Fibroblast of skin of back (primary cell): ENCODE measurements around the gene RARB.

ENCODE experiments used
- DNase-seq: peaks from one replicate; pipeline ENCODE4 v3.0.0-alpha.2; 2013

RARB gene

DNA sequence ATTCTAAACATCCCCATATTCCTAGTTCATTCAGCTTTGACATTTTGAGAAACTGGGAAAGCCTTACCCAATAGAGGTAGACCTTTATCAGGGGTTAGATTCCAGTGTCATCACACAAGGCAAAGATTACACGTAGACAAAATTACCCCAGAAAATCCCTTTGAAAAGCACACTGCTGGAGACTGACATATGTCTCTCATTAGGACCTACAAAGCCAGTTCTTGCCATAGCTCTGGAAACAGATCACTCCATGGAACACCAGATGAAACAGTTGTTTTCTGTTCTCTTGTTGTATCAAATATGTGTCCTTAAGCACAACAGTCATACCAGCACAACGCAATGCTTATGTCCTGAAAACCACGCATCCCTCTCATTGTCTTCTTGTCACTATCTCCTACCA is 44.7 kb downstream of the RARB start:
- DNase-seq: no peak

DNA sequence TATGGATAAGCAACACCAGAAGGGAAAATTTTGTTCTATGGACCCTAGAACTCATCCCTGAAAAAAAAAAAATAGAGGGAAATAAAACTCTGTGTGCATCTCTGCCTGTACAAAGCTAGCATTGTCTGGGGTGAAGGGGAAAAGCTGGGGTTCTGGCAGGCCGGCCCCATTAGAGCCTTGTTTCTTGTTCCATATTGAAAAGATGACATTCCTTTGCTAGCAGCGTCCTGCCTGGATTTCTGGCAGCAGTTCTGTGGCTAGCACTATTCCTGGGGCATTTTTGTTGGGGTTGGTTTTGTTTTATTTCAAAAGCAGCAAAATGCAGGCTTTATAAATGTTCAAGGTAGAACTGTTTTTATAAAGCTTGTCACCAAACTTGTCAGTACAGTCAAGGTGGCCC is 45.2 kb downstream of the RARB start:
- no peak for DNase-seq

DNA sequence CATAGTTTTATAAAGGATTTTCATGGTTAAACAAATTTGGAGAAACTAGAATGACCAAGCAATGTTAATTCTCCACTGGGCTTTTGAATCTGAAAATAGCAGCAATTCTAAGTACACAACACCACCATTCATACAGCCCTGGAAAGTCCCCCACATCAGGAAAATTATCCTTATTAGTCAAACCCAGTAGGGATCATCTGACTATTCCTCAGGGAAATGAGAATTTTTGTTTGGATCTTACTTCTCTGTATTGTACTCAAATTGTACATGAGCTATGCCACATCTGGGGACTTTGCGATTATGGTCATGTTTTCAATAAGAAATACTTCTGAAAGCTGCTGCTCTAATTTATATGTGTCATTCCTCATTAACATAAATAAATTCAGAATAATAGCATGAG is 46.0 kb downstream of the RARB start:
- DNase-seq: peak; percentile 60

DNA sequence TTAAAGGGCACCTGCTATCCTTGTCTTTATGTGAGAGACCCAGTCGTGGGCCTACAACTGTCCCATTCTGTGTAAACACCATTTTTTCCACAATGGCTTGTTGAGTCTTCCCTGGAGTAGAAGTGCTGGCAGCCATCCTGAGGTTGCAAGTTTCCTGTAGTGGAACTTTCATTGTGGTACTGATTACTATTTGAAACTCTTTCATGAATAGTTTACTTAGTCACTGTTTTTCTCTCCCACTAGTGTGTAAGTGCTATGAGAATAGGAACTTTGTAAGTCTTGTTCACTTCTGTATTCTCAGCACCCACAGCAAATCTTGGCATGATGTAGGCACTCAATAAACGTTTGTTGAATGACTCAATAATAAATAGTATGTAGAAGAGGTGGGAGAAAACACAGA is 48.6 kb downstream of the RARB start:
- peak; percentile 48 for DNase-seq

DNA sequence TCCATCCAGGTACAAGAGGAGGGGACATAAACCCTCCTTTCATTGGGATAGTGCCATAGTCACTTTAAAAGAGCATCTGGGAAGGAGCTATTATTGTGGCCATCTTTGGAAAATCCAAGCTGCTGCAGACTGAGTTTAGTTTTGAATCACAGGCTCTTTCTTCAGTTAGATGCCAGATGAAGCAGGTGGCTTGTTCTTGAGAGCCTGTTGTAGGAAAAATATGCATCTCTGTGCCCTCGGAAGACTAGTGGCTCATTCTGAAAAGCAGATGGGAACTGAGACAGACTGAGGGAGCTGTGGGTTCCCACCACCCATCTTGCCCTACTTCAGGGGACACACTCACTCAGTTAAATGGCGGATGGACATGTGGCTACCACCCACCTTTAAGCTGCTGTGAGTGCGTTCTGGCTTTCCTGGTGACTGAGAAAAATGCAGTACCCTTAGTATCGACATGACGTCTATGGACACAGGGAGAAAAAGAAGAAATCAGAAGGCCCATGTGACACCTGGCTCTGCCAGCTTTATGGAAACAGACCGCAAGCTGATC is 50.2 kb downstream of the RARB start:
- no peak for DNase-seq

DNA sequence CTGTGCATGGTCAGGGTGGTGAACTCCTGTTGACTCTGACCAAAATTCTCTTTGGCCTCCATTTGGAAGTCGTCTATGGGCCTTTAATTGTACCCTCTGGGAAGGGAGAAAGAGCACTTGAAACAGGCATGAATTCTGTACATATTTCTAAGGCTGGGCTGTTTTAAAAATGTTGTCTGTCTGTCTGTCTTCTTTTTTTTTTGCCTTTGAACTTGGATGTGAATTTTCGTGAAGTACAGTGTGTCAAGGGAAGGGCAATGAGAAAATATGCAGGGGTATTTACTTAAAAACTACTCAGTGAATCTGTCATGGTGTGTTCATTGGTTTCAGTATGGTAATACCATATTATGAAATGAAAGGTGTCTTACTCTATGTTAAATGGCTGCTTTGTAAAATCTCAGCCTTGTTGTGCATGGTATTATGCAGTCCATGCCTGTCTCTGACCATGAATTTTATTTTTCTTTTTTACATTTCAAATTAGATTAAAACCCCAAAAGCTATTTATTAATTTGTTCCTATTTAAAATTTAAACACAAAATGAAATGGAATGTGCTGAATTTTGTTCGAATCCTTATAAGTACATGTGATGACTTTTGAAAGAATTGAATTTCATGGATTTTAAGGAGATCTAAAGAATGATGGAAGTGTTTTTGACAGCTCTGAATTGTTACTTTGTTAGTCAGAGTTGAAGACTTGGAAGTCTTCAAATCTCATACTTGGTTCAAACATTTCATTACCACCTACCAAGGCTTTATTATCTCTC is 51.1 kb downstream of the RARB start:
- no peak for DNase-seq

DNA sequence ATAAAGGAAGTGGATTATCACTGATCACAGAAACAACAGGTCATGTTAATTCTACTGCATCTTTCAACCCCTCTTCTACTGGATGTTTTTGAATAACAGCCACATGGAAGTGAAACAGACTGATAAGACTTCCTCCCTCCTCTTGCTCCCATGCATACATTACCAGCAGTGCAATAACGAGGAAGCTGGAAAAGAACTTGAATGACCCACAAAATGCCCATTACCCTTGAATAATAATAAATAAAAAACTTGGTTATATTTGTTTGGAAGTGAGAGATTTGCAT is 51.6 kb downstream of the RARB start:
- no peak for DNase-seq

DNA sequence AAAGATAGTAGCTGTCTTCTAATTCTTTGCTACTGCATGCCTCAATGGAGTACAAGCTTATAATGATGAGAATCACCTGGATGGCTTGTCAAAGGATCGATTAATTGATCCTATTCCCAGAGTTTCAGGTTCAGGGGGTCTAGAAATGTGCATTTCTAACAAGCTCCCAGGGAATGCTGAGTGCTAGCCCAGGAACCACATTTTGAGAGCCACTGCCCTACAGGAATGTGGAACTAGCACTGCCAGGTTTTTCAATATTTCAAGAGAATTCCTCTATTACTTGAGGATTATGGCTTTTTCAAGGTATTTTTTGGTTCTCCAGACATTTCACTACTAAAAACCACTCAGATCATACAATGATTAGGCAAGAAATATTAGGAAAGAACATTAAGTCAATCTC is 52.7 kb downstream of the RARB start:
- no peak for DNase-seq

DNA sequence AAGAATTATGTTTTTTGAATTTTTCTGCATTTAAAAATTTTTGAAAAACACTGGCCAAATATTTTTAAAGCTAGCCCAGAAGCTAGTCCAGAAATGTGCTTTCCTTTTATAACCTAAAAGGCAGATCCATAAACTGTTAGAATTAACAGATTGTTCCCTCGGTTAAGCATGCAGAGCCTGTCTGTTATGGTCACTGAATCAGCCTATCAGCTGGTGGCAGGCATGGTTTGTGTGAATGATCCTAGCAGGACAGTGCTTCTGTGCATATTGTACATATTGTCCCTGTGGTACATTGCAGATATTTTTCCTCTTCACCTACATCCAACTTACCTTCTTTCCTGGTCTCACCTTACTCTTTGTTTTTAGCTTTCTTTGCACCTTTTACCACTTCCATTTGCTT is 53.3 kb downstream of the RARB start:
- DNase-seq: no peak

DNA sequence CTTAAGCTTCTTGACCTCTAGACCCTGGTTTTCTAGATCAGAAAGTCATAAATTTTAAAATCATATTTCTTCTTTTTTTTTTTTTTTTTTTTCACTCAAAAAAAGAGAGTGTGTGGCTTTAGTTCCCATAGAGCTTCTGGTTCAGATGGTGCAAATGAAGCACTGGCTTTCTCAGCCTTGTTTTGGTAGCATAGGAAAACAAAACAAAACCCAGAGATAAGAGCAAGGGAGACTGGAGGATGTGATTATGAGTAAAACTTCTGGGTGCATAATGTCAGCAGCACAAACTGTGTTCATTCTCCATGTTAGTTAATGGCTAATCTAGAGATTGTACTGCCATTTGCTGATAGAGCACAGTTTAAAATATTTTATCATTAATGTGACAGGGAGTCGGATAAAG is 55.4 kb downstream of the RARB start:
- DNase-seq: peak; percentile 71

DNA sequence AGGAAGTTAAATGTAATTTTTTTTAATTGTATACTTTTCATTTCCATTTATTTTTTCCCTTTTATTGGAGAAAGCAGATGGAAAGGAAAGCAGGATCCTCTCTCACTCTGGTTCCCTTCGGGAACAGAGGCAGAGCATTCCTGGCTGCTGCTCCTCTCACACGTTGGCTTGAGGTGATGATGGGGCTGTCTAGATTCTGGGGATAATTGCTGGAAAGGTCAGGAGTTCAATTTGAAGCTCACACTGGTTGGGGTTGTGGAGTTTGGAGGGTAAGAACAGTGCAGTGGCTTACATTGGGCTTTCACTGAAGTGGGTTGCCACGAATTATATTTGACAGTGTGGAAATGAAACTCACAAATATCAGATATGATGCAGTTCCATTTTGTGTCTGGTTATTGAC is 57.6 kb downstream of the RARB start:
- DNase-seq: no peak

DNA sequence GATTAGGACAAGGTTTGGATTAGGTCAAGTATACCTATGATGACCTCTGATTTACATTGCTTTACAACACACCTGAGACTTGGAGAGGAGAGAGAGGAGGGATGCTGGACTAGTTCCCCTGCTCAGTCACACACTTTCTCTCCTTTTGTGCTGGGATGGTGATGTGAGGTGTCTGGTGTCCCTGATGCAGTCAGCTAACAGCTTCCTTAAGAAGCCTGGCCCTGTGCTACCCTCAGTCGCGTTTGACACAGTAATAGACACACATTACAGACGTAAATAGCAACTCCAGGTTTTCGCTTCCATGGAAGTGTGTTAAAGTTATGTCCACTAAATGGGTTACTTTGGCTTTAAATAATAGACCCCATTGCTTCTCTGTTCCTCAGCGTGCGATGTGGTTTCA is 58.9 kb downstream of the RARB start:
- DNase-seq: no peak

DNA sequence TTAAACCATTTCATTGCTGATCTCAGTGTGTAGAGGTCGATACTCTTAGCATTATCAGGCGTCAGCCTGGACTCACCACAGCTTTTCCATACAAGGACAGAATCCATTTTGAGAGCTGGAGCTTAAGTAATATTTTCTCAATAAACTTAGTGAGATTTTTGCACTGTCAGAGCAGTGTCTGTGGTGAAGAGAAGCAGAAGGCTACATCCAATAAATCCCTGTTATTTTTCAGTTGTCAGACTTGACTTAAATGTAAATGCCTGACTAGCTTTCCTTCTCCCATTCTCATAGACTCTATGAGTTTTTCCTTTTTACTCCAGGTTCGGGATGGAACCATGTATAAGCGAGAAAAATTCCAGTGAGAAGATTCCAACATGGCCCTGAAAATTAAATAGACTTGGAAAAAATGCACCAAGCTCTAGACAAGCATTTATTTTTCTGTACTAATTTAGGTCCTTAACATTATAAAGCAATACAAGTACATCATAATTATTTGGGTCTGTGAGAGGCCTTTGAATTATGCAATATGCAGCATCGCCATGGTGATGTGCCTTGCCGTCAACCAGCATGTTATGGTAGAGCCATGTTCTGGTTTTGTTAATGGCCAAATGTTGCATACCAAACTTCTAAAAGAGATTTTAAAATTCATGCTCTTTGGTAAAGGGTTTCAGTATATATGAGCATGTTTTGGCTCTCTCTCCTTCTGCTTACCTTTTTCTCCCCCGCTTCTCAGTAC is 62.0 kb downstream of the RARB start:
- DNase-seq: no peak

DNA sequence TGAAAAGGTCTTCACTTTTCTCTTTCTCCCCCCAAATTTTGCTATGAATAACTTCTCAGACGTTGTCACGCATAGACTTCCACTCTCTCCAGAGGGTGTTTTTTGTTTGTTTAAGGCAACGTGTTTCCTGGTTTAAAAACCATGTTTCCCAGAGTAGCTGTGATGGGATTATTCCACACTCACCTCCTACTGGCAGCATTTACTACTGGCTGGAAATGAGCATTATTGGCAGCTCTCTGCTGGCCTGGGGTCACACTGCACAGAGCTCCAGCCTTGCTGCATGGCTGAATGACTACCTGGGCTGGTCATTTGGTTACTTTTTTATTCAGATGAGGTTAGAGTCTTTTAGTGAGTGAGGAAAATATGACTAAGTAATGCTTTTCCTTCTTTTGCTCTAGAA is 65.2 kb downstream of the RARB start:
- DNase-seq: peak; percentile 86

DNA sequence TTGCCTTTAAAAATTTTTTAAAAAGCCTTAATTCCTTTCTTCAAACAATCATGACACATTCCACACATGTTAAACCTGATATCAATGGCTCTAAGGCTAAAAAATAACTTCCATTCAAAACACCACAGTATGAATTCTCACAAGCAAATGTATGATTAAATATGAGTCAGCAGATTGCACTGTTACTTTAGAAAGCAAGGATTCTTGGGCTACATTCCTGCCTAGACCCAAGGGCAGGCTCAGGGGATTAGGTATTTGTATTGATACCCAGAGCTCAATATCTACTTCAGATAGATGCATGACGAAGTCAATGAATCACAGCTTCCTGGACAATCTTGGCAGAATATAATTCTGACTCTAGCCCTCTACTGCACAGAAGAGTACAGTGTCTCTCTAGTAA is 65.7 kb downstream of the RARB start:
- DNase-seq: peak; percentile 99

DNA sequence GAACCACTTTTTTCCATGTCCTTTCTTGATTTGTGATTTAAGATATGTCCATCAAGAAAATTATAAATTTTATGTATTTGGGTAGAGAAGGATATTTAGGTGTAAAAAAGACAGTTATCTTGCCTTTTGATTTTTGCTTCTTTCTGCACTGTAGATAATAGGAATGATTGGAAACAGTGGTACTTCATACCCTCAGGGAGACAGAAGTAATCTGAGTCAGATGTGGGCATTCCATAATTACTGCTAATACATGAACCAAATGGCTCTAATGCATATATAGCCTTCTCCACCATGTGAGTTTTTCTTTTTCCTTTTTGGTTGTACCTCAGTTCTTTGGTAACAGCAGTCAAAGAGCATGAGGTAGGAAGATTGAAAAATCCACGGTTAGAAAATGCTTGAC is 67.2 kb downstream of the RARB start:
- DNase-seq: peak; percentile 47

DNA sequence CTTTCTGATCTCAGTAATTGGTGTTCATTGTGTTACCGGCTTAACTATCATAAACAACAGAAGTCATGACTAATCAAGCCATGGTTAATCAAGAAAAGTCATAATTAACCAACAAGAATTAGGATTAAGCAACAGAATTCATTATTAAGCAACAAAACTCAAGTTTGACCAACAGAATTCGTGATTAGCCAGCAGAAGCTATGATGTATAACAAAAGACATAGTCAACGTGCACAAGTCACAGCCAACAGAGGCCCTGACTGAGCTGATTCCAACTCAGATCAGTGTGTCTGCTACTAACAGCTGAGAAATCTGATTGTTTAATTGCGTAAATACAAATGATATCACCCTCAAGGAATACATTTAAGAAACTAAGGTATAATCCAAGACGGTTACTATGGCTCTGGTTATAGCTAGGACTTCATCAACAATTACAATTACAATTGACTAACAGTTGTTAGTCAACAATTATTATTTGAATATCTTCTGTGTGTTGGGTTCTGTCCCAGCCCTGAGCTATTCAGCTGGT is 67.7 kb downstream of the RARB start:
- no peak for DNase-seq

DNA sequence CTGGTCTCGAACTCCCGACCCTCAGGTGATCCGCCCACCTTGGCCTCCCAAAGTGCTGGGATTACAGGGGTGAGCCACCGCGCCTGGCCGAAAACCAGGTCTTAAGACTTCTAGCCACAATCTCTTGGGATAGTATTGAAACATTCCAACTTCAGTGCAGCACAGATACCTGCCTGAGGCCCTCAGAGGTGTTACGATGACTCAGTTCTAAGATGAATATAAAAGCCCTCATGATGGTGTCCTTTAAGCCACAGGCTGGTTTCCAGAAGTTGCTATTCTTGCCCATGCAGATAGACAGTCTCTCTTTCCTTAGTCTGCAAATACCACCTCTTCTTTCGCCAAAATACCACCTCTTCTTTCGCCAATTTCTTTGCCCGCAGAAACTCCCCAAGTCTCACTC is 69.0 kb downstream of the RARB start:
- DNase-seq: no peak

DNA sequence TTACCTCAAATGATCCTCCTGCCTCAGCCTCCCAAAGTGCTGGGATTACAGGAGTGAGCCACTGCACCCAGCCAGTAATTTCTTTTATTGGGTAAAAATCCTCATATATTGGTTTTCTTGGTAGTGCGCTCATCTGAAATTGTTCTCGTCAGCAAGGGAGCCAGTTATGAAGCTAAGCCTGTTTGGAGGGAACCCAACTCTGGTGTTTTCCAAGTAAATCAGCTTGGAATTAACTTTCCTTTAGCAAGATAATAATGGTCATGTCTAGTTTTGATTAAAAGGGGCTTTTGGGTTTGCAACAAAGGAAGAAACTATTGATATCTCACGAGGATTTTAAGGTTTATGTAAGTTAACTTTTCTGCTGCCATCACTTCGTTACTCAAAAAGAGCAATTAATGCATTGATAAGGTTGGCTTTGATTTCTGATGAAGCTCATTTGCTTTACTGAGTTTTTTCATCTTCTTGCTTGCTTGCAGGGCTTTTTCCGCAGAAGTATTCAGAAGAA is 72.7 kb downstream of the RARB start:
- DNase-seq: no peak

DNA sequence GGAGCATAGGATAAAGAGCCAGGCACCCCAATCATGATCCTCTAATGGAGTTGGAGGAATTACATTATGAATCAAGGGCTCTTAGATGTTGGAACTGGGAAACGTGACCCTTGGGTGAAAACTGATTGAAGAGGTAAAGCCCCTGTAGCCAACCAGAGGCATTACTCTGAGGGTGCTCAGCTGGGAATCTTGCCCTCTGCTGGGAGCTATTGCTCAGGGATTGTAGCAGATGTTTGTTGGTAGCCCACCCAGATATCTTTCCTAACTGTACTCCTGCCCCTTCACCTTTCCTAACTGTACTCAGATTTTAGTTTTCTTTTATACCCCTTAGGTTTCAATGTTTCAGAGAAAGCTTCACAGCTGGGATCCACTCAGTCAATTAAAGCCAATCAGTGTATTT is 74.2 kb downstream of the RARB start:
- no peak for DNase-seq

DNA sequence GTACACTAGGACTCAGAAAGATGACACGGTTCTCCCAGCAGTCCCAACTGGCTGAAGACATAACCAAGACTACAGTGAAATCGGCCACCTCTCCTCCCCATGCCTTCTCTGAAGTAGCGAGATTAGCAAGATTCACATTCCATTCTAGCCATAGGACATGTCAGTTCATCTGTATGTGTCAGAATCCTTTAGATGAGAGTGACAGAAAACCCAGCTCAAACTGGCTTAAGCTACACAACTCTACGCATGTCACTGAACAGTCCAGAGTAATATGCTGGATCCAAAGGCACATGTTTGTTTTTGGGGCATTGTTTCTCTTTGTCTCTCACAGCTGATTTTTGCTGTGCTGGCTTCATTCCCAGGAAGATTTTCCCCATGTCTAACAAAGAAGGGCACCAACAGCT is 75.8 kb downstream of the RARB start:
- peak; percentile 53 for DNase-seq

DNA sequence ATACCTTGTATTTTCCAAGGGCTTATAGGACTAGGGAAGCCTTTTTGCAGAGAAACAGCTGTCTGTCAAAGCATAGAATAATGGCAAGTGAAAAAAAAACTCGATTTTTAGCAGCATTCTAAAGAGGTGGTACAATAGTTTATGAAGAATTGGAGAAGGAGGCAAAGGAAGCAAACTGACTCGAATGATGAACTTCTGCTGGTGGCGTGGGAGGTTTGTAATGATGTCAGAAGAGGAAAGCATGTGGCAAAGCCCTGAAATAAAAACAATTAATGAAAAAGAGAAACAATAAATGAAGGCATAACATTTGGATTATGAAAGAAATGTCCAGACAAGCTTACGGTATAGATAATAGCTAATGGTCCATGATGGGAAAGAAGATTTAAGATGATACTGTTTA is 77.5 kb downstream of the RARB start:
- DNase-seq: no peak

DNA sequence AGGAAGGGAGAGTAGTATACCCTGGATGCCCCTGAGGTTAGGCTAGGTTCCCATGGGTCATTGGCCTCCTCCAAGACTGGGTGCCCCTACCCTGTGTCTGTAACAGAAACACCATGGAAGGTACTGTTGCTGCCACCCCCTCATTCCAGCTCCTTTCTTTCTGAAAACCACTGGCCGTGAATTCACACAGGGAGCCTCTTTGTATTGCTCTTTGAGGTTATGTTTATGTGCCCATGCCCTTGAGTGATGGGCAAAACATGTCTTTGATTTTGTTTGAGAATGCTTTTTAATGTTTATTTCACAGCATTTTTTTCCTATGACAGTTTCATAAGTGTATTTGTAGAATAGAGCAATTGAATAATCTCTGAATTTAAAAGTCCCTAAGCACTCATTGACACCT is 79.7 kb downstream of the RARB start:
- no peak for DNase-seq

DNA sequence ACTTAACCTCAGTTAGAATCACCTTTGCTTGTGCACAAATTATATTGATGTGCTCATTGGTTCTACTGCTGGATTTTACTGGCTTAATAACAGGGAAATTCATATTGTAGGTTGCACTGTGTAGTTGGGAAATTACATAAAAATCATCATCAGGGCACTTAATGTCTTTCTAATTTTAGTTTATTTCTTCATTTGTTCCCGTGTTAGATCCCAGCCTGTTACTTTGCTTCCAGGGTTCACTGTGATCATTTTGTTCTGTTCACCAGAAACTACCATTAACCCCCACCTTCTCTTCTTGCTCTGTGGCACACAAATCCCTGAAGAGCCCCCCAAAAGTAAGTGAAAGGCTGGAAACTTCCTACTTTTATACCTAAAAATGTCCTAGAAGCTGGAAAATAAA is 80.4 kb downstream of the RARB start:
- no peak for DNase-seq
